ENCODE results near the gene POU2AF1. TPM values are rescaled to one million over a fixed set of nuclear protein-coding genes. Genes with fewer than 3 reads are reported as not detected.
A peak's percentile ranks its signal among the peaks of the same experiment; 100 is the strongest.

The POU2AF1 gene
- total and polyA plus RNA-seq, 2 of the 13 experiments (the other 11 are each of a cell fraction or from before 2014, with no cell fraction given), result 1.9 to 3.6 TPM

GRCh38 chr11:111351374-111352055 is 27.6 kb downstream of the POU2AF1 start (continued):
- TF ChIP-seq ZNF773 (CRISPR knock-in tag; IDR thresholded peaks at IDR 0.05; ENCODE audit: borderline replicate concordance) (no peak), GLMP (CRISPR knock-in tag; IDR thresholded peaks at IDR 0.05; ENCODE audit: borderline replicate concordance) (no peak), XRCC5 (optimal IDR thresholded peaks at IDR 0.05; ENCODE audit: low read length) (no peak), MTF1 (CRISPR knock-in tag; IDR thresholded peaks at IDR 0.05) (no peak), ZFP36 (IDR thresholded peaks at IDR 0.05; ENCODE audit: borderline replicate concordance, low read depth, low read length, partially characterized antibody) (no peak), PPARG (CRISPR knock-in tag; conservative IDR thresholded peaks at IDR 0.05) (no peak), ZBTB20 (CRISPR knock-in tag; IDR thresholded peaks at IDR 0.05; ENCODE audit: borderline replicate concordance, low read depth) (no peak), ZBTB21 (CRISPR knock-in tag; IDR thresholded peaks at IDR 0.05) (no peak), THAP8 (CRISPR knock-in tag; IDR thresholded peaks at IDR 0.05; ENCODE audit: borderline replicate concordance) (no peak), PRMT3 (CRISPR knock-in tag; IDR thresholded peaks at IDR 0.05; ENCODE audit: borderline replicate concordance, low read depth) (no peak), LBX2 (CRISPR knock-in tag; IDR thresholded peaks at IDR 0.05; ENCODE audit: borderline replicate concordance) (no peak), ZNF430 (CRISPR knock-in tag; IDR thresholded peaks at IDR 0.05) (no peak), ZNF850 (CRISPR knock-in tag; conservative IDR thresholded peaks at IDR 0.05) (no peak), ONECUT2 (CRISPR knock-in tag; IDR thresholded peaks at IDR 0.05) (peak; percentile 70), POLR2AphosphoS5 (IDR thresholded peaks at IDR 0.05; ENCODE audit: low read depth, low read length) (no peak), CENPX (CRISPR knock-in tag; IDR thresholded peaks at IDR 0.05) (no peak), HDAC1 (CRISPR knock-in tag; IDR thresholded peaks at IDR 0.05) (no peak), ZNF33B (CRISPR knock-in tag; IDR thresholded peaks at IDR 0.05) (no peak), TOE1 (CRISPR knock-in tag; IDR thresholded peaks at IDR 0.05) (no peak), ZNF326 (CRISPR knock-in tag; IDR thresholded peaks at IDR 0.05; ENCODE audit: borderline replicate concordance) (no peak), ZNF577 (CRISPR knock-in tag; IDR thresholded peaks at IDR 0.05; ENCODE audit: borderline replicate concordance, low read depth) (no peak), ZNF7 (CRISPR knock-in tag; IDR thresholded peaks at IDR 0.05) (no peak), AKAP8 (CRISPR knock-in tag; IDR thresholded peaks at IDR 0.05) (no peak), NKX3-1 (CRISPR knock-in tag; IDR thresholded peaks at IDR 0.05) (no peak), ARHGAP35 (CRISPR knock-in tag; IDR thresholded peaks at IDR 0.05; ENCODE audit: borderline replicate concordance) (no peak), FOXC1 (CRISPR knock-in tag; IDR thresholded peaks at IDR 0.05; ENCODE audit: borderline replicate concordance) (no peak), NRL (CRISPR knock-in tag; IDR thresholded peaks at IDR 0.05; ENCODE audit: borderline replicate concordance) (no peak), SAFB2 (CRISPR knock-in tag; IDR thresholded peaks at IDR 0.05; ENCODE audit: borderline replicate concordance, low read depth) (no peak), ELF4 (CRISPR knock-in tag; IDR thresholded peaks at IDR 0.05; ENCODE audit: borderline replicate concordance) (no peak)
